Medulla oblongata (tissue), 1 donor: Measurements from ENCODE around the gene NUDT1.
A peak's percentile ranks its signal among the peaks of the same experiment; 100 is the strongest.

Source experiments
- DNase-seq: peaks from one replicate; pipeline ENCODE4 v3.0.0-alpha.2; 2015; ENCODE audit errors: extremely low spot score

NUDT1 gene

DNA sequence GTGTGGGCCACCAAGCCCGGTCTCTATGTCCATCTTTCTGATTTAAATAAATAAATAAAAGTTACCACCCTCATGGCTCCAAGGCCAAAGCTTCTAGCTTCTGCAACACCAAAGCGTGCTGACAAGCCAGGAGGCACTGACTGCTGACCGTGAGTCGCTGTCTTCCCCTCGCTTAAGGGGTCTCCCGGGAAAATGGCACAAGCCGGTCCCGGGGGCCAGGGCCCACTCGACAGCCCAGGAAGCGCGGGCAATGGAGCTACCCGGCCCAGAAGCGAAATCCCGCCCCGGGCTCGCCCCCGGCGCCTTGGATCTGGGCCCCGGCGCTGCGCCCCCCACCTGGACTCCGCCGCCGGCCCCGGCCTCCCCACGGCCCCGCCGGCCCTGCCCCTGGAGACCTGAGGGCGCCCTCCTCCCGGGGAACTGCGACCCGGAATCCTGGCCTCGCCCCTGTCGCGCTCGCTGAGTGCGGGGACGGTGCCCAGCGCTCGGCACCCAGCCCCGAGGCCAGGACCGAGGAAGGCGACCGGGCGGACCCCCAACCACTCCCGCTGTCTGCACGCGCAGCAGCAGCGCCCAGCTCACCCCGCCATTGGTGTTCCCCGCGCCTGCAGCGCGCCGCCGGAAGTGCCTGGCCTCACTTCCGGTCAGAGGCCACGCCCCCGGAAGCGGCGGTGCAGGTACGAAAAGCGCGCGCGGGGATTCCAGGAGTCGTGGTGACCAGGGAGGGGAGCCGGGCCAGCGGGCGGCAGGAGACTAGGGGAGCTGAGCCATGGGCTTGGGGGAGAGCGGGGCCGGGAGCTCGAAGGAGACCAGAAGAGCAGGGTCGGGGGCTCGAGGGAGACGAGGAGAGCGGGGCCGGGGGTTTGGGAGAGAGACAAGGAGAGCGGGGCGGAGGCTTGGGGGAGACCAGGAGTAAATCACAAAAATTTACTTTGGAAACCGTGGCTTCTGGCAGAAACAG lies at the start of gene NUDT1, which contains the start of gene MRM2:
NUDT1 (plus strand) TSS at position 647 of the 961 bp plus-strand sequence. CDS start 2,349 bp downstream, outside the sequence.
MRM2 (minus strand) TSS at position 626 of the 961 bp plus-strand sequence; CDS start at position 590, 36 bp downstream.
- DNase-seq, result peak; percentile 82

DNA sequence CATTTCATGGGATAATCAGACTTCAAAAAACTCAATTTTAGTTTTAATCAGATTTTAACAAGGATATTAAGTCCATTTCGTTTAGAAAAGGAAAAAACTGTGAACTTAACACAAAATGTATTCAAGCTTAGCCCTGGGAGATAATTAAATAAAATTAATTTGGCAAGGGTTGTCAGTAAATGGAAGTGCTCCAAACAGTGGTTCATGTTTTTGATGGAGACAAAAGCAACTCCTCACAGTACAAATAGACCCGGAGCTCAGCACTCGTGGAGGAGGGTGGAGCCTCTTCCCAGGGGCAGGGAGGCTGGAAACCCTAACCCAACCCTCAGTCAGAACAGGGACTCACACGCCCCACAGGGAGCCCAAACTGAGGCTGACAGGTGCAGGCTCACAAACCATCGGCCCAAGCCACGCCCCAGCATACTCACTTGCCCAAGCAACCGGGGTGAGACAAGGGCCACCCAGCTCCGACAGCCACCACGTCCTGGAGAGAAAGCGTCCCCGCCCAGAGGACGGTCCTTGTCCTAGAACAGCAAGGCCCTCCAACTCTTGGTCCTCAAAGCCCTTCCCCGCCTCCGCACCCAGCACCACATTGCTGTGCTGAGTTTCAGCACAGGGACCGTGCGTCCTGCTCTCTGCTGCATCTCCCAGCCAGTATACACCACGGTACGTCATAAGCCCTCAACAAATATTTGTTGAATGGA lies 49.0 kb upstream of the NUDT1 start:
- DNase-seq, result no peak

DNA sequence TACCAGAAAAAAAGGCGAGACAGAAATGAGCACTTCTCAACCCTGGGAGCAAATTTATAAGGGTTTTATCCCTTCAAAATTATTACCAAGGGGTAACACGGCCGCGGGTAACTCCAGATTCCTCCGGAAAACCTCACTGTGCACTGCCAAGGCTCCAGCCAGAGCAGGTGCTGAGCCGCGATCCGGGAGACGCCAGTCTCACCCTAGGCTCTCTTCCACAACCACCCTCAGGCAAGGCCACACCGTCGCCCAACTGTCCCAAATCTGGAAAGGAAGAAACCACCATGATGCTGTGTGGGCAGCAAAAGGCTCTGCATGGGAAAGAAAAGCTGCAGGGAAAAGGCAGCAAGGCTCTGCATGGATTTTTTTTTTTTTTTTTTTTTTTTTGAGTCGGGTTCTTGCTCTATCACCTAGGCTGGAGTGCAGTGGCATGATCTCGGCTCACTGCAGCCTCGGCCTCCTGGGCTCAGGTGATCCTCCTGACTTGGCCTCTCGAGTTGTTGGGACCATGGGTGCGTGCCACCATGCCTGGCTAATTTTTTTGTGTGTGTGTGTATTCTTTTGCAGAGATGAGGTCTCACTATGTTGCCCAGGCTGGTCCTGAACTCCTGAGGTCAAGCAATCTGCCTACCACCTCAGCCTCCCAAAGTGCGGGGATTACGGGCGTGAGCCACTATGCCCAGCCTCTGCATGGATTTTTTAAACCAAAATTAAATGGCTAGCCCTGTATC lies 48.3 kb upstream of the NUDT1 start:
- no peak for DNase-seq

DNA sequence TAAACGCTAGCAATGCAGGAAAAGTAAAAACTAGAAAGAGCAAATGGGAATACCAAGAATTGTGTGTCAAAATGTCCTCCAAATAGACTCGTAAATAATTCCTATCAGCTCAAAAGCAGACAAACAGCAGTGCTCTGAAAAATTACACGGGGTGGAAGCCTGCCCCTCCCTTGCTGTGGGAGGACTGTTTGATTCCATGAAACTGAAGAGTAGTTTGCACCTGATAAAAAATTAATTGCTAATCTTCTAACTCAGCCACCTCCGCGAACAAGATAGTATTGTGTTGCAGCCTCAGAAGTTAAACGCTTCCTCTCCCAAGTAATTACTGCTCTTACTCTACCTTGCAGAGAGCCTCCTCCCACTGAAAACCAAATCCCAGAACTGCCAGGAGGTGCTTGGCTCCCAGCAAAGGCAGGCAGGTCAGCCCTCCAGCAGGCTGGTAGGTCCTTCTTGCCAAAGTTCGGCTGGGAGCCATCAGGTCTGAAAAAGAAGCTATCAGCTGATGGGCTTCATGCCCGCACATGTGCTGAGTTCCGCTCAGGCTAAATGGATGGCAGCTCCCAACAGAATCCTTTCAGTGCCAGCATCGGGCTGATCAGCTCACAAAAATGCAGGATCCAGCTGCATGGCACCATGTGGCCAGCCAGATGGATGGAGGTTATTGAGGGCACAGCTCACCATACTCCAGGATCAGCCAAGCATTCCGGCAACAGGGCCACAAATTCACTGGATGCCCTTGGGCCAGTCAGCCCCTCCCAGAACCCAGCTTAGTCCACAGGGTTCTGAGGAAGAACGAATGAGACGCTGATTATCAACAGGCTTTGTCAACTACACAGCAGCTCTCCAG lies 46.4 kb upstream of the NUDT1 start:
- DNase-seq, result peak; percentile 33

DNA sequence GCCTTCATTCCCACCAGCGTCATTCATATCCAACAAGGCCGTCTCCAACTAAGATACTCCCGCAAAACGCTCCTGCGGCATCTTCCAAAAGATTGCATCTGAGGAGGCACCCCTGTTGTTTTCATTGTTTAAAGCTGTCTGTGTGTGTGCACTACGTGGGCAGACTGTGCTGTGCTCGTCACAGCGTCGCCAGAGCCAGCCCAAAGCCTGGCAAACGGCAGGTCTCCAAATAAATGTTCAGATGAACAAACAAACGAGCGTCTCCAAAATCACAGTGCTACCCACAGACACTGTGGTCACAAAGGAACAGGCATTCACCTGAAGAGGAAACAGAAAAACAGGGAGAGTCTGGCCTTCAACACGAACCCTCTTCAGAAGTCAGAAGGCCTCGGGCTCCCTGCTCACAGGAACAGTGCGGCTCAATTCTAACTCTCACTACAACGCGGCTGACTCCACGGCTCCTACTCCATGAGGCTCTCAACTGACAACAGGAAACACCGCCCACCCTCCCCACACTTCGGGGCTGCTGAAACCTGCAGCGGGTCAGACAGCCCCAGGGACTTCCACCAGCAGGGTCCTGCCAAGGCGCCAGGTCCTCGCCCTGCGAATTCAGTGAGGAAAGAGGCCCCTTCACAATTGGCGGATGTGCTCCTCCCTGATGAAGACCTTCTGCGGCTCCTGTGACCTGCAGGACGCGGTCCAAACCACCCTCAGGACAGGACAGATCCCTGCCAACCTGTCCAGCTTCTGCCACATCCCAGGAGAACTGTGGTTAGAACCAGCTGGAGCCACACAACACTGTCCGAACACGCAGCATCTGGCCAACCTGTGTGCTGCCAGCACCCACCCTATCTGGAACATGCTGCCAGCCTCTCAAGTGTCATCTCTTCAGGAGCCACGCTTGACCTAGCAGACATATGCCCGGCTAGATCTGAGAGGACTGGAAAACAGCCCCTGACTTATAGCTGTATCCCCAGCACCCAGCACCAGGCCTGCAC lies 45.3 kb upstream of the NUDT1 start:
- no peak for DNase-seq

DNA sequence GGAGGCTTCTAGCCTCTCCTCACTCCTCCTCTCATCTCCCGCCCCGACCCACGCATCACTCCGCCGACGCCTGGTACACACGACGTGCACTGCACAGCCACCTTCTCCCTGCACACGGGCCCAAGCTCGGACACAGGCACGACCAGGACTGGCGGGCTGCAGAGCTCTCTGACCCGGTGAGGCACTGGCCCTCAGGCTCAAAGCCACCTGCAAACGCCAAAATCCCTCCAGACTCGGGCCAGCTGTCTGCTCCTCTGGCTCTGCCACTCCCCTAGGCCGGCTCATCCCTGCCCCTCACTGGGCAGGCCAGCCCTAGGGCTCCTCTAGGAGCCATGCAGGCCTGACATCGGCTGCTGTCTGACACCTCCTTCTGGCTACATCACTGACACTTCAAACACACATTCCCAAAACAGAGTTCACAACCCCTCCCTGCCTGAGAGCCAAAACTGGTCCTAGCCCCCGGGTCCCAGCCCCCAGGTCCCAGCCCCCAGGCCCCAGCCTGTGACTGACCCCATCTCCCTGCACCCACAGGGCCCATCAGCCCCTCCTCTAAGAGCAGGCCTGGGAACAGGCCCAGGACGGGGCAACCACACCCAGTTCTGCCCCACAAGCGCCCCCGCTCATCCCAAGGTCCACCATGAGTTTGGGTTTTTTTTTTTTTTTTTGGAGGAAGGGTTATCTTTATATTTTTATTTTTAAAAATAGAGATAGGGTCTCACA lies 44.4 kb upstream of the NUDT1 start:
- DNase-seq, result no peak

DNA sequence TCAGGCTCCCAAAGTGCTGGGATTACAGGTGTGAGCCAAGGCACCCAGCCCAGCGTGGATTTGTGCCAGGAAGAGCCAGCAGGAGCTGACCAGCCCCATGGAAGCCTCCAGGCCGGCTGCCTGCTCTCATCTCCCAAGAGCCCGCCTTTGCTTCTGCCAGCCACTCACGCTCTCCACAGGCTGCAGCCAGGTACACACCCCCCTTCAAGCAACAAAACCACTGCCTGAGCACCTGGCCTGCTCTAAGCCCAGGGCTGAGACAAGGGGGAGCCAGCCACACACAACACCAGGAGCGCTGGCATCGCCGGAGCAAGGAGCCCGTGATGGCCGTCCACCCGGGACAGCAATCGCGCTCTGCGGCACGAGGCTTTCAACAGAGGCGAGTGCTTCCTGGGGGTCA lies 43.8 kb upstream of the NUDT1 start:
- DNase-seq, result no peak

DNA sequence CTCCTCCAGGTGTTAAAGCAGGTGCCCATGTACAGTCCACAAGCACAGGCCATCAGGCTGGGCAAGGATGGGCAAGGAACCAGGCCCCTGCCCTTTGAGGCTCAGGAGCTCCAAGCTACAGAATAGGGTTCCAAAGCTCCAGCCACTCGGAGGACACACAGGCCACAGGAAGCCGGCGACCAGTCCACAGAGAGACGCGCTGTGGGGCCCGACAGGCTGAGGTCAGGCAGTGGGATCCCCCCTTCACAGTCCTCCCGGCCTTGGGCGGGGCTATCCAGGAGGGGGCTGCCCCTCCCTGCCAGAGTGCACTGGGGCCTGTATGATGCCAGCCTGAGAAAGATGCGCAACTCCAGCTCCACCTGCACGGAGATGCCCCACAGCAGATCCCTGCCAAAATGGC lies 43.3 kb upstream of the NUDT1 start:
- DNase-seq, result no peak

DNA sequence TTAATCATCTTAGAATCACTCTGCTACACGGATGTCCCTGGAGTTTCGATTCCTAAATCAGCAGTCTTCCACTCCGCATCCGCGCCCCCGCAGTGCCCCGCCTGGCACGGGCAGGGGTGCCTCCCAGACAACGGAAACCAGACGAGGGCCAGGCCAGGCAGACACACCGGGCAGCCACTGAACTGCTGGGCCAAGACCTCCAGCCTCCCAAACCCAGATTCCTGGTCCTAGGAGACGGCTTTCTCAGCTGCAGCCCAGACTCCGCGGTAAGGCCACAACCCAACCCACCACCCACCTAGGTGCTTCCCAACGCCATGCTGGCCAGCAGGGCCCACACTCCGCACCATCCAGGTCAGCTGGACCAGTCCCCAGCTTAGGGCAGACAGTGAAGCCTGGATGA lies 42.5 kb upstream of the NUDT1 start:
- no peak for DNase-seq

DNA sequence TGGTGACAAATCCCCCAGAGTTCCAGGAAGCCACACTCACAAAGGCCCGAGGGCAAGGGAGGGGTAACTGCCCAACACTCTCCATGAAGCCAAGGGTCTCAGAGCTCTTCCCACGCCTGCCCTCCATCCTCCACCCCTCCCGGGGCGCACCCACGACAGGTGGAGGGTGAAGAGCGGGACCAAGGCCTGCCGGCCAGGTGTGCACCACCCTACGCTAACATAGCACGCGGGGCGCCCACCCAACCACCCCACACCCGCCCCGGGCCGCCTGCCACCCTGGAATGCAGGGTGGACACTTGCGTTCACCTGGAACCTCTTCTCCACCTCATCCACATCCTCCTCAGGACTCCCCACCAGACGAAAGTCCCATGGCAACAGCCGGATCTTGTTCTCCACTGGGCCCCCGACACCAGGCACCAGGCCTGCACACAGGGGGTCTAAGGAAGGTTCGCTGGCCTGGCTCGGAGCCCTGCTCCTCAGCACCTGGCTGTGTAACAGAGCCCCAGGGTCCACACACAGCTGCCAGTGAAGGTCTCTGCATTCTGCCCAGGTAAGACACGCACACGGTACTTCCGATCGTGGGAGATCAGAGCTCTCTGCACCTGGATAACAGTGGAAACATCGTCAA lies 42.0 kb upstream of the NUDT1 start:
- no peak for DNase-seq

DNA sequence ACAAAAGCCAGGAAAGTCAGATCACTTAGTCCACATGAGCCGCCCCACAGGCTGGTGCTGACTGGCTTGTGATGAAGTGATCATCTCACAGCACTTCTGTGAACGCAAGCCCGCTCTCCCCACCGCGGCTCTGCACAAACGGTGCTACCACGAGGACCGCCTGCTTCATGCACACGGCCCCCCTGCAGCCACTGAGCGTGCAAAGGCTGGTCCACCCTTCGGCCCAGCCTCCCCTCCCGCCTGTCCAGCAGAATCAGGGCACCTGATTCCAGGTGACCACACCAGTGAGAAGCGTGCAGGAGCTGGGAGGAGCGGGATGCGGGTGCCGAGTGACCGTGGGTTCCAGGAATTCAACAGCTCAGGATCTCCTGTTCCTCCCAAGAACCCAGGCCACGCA lies 41.4 kb upstream of the NUDT1 start:
- DNase-seq, result no peak

DNA sequence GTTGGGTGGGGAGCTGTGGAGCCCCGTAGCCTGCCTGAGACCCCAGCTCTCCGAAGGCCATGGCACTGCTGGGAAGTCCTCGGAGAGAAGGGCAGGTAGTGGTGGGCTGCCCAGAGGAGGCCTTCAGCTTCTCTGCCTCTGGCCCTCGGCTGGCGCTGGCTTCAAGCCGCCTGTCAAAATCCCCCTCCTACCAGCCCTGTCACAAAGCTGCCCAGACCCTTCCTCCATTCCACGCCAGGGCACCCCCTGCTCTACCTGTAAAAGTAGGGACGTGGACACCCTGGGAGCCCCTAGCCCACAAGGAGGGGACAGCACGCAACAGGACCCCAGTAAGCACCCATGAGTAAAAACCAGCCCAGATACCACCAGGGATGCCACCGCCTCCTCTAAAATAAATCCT lies 40.9 kb upstream of the NUDT1 start:
- DNase-seq, result no peak

DNA sequence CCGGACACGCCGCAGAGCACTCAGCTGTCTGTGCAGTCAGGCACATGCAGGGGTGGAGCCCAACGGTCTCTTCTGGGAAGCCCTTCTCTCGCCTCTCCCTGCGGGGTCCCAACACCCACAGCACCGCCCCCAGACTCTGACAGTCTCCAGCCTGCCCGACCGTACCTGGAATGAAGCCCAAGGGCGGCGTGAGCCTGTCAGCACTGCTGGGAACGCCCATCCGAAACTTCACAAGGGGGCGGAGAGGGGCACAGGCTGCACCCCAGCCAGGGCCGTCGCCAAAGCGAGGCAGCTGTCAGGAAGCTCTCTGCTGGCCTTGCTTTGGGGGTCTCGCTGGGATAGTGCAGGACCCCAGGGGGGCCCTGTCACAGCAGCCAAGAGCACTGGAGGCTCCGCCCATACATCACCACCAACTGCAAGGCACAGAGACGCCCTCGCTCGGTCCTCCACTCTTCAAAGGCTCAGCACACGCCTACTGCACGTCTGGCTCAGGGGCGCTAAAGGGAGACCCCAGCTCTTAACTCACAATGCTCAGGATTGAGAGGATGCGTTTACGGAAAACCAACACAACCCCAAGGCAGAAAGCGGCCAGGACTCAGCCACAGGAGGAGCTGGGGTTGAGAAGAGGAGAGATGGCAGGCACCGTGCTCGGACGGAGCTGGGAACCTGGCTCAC lies 40.2 kb upstream of the NUDT1 start:
- DNase-seq, result no peak

DNA sequence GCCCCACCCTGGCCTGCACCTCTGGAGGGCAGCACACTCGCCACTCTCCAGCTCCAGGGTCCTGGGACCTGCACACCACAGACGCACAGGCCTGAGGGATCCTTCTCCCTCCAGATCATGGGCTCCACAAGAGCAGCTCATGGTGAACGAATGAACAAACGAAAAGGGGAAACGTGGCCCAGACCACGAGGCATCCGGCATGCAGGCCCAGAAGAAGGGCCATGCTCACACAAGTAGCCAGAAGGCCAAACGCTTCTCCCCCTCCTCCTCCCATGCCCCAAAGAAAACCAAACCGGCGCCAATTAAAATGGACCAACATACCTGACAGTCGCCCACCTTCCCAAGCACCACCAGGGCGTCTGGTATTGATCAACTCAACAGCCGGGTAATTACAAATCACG lies 39.7 kb upstream of the NUDT1 start:
- peak; percentile 71 for DNase-seq

DNA sequence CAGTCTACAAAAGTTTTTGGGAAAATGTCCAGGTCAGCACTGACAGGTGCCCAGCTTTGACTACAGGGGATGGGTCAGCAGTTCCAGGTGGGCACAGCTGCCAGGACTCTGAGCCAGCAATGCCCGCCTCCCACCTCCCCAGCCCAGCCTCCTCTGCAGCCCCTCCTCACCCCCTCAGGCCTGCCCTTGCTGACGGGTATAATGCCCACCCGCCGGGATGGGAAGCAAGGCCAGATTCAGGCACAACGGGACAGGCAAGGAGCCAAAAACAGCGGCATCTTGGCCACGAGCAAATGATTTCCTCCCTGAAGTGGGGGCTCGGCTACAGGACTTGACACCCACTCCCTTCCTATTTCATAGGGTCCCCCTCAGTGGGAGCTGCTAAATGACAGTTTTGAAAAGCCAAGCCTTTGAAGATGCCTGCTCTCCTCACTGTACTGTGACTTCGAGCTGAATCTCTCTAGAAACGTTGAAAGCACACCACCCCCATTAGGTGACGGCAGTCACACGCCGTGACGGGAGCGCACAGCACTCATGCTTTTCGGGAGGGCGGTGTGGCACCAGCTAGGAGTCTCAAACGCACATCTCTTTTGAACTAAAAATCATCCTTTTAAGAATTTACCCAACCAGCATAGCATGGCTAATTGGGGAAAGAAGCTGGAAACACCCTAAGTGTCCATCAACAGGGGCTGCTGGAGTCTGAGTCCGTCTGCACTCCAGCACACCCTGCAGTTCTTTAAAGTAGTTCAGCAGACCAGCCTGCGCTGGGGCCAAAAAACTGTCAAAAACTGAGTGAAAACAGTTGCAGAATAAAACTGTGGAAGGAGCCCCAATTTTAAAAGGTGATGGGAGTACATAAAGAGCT lies 38.9 kb upstream of the NUDT1 start:
- no peak for DNase-seq

DNA sequence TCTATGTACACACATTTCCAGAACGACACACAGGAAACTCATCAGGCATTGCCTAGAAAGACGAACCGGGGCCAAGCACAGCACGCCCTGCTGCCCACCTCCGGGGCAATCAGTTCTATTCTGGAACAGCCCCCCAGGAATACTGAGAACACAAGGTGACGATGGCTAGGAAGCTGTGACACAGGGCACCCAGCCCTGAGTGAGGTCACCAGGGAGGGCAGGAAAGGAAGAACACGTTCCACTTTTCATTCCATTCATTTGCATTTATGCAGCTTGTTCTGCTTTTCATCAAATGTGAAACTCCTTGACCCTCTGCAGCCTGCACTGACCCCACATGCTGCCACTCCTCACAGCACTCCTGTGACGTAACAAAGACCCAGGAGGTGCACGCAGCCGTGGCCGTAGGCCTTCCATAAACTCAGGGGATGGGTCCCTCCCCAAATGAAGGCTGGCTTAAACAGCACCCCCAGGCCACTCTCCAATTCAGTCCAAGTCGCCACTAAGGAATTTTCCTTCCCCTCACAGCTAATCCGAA lies 38.2 kb upstream of the NUDT1 start:
- peak; percentile 41 for DNase-seq

DNA sequence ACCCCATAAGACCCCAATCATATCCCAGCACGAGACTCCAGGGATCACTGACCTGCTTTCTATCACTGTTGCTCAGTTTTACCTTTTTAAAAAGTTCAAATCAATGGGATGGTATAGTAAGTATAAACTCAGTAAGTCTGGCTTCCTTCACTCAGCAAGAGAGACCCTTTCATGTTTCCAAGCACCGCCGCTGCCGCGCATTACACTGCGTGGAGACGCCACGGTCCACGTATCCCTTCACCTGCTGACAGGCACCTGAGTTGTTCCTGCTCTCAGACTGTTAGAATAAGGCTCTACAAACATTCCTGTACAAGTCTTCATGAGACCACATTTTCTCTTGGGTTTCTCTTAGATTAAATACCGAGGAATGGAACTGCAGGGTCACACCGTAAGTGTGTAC lies 37.6 kb upstream of the NUDT1 start:
- no peak for DNase-seq
